Activated naive CD4-positive, alpha-beta T cell treated with anti-CD3 and anti-CD28 coated beads, Interleukin-2, amount 50 U/mL, for 72 hours (primary cell): Measurements from ENCODE around the gene ITM2C. TPM values are rescaled to one million over a fixed set of nuclear protein-coding genes. Genes with fewer than 3 reads are reported as not detected.

Source experiments
- ATAC-seq, 2 donors: fragments of 150-1000 bp; cut with Tn5 transposase; 2 replicates each; pipeline ENCODE4 v1.10.0; 2021; ENCODE audit warnings: mild to moderate bottlenecking in 2 of 2, moderate library complexity in 2 of 2
- DNase-seq, 2 donors: peaks; one replicate each; pipeline ENCODE4 v3.0.0; 2021 to 2022; ENCODE audit warnings: low spot score in 2 of 2
- H3K27ac Mint-ChIP-seq, 2 donors: one replicate each; pipeline ENCODE4 v1.8.0; 2022; ENCODE audit warnings: mild to moderate bottlenecking in 2 of 2, mixed read lengths in 2 of 2
- H3K36me3 Mint-ChIP-seq, 2 donors: one replicate each; pipeline ENCODE4 v1.8.0; 2022; ENCODE audit warnings: mixed read lengths in 2 of 2
- H3K9me3 Mint-ChIP-seq, 2 donors: one replicate each; pipeline ENCODE4 v1.8.0; 2022; ENCODE audit warnings: mixed read lengths in 2 of 2
- total RNA-seq, 2 donors: library from RNA; stranded (reverse); gene quantifications; one replicate each; pipeline ENCODE4 v1.2.3, GENCODE V29; 2022

Gene ITM2C
- total RNA-seq, 2 donors from 2014 or later: 18.4 to 90.2 TPM

DNA sequence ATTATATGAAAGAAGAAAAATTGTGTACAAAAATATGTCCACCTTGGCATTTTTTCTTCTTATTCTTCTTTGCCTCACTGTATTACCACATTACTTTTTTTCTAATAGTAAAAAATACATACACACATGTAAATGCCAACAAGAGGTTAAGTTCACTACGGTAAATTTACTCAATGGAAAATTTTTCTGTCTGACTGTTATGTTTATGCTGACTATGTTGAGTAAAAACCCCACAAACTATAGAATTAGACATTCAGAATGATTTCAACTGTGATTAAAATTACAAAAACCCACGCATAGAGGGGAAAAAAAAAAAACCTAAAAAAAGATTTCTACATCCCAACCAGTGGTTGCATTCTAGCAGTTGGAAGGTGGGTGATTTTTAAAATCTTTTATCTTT, 54.9 kb downstream of the ITM2C start:
- DNase-seq (no peak), ATAC-seq (peak in 1 of 2 donors; percentile 61)
- H3K9me3 Mint-ChIP-seq: no peaks in the 10 kb centered on the region
- H3K27ac Mint-ChIP-seq: peak overlapping the region; percentile 4 to 77
- H3K36me3 Mint-ChIP-seq: peaks cover 0 to 5% of the 10 kb centered on the region in 2 donors

DNA sequence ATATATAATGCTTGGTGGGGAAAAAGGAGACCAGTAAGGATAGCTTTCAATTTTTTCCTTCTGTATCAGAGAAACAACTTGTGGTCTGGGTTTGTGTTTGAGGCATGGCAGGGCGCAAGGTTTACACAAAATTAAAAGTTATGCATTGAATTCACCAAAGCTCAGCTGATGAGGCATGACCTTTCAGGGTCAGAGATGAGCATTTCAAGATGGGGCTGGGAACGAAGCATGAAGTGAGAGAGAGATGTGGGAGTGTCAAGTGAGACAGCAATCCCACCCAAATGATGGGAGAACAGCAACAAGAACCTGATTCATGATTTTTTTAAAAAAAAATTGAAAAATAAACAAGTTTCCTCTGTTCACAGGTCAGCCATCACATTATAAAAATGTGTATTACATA, 55.4 kb downstream of the ITM2C start:
- ATAC-seq: no peak
- DNase-seq: no peak
- peaks cover 0 to 5% of the 10 kb centered on the region in 2 donors for H3K36me3 Mint-ChIP-seq
- no peaks in the 10 kb centered on the region for H3K9me3 Mint-ChIP-seq
- H3K27ac Mint-ChIP-seq: peak overlapping the region; percentile 4 to 77

DNA sequence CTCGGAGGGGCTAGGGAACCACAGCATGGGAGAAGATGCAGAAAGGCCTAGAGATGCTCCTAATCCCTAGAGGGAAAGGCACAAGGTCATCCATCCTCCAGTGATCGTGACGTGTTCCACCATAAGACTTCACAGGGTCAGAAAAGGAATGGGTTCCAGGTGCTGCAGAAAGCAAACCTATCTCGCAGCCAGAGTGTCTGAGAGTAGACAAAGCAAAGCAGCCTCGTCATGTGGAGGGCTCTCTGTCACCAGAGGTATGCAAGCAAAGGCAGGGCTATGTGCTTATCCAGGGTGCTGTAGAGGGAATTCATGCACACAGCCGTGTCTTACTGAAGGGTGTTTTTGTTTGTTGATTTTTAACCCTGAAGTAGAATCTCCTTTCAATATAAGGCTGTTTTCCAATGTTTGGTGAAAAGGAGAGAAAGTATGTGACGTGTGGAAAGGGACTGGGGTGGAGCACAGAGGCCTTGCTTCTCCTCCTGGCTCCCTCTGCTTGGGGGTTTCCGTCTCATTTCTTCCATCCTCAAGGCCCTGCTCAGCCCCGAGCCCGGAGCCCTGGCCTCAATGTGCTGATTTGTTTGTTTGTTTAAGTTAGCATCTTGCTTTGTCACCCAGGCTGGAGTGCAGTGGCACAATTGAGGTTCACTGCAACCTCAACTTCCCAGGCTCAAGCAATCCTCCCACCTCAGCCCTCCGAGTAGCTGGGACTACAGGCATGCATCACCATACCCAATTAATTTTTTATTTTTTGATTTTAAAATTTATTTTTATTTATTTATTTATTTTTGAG, 57.3 kb downstream of the ITM2C start:
- peaks cover 0 to 6% of the 10 kb centered on the region in 2 donors for H3K36me3 Mint-ChIP-seq

DNA sequence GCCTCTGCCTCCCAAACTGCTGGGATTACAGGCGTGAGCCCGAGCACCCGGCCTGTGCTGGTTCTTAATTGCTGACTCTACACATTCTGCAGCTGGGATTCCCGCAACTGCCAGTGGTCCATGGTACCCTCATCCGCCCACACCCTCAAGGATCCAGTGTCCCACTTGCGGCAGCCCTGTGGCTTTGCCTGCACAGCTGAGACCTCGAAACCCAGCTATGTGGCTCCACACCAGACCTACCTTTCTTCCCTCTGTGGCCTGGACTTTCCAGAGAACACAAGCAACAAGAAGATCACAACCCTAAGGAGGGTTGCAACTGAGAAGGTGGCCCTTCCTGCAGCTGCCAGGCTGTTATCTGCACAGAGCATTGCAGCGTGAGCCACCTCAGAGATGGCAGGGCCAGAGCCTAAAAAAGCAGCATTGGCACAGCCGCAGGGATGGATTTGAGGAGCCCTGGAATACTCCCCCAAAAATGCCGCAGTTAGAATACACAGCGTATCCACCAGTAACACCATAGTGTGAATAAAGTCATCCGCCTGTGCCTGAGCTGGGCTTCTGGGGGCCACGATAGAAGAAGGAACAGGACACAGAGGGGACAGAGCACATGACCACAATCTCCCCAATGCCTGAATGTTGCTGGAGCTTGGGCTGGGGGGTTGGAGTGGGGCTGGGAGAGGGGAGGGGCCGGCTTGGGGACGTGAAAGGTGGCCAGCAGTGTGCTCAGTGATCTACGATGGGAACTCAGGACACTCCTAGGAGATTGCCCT, 58.4 kb downstream of the ITM2C start:
- DNase-seq (peak in 1 of 2 donors; percentile 54), ATAC-seq (no peak)
- Mint-ChIP-seq H3K27ac (no peak overlapping the region), H3K36me3 (peaks cover 0 to 10% of the 10 kb centered on the region in 2 donors), H3K9me3 (no peaks in the 10 kb centered on the region)

More for the DNA sequence above, 57.3 kb downstream of the ITM2C start:
- Mint-ChIP-seq H3K9me3 (no peaks in the 10 kb centered on the region), H3K27ac (no peak overlapping the region)
- DNase-seq (no peak), ATAC-seq (no peak)

DNA sequence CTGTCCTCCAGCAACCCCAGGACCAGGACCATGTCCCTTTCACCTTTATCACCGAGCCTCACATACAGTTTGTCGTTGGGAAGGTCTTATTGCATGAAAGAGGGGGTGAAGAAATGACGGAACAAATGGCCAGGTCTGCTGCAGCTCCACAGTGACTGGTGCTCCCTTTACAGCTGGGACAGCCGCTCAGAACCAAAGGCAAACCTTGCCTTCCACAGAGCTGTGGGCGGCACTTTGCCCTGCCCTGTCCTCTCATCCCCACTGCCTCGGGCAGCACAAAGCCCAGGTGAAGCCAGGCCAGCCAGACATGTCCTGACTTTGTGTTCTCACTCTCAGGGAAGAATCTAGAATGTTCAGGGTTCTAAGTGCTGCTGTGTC, 59.3 kb downstream of the ITM2C start:
- Mint-ChIP-seq H3K36me3 (peaks cover 0 to 10% of the 10 kb centered on the region in 2 donors), H3K27ac (peak overlapping the region; percentile 89 to 99), H3K9me3 (no peaks in the 10 kb centered on the region)
- ATAC-seq: no peak
- no peak for DNase-seq

DNA sequence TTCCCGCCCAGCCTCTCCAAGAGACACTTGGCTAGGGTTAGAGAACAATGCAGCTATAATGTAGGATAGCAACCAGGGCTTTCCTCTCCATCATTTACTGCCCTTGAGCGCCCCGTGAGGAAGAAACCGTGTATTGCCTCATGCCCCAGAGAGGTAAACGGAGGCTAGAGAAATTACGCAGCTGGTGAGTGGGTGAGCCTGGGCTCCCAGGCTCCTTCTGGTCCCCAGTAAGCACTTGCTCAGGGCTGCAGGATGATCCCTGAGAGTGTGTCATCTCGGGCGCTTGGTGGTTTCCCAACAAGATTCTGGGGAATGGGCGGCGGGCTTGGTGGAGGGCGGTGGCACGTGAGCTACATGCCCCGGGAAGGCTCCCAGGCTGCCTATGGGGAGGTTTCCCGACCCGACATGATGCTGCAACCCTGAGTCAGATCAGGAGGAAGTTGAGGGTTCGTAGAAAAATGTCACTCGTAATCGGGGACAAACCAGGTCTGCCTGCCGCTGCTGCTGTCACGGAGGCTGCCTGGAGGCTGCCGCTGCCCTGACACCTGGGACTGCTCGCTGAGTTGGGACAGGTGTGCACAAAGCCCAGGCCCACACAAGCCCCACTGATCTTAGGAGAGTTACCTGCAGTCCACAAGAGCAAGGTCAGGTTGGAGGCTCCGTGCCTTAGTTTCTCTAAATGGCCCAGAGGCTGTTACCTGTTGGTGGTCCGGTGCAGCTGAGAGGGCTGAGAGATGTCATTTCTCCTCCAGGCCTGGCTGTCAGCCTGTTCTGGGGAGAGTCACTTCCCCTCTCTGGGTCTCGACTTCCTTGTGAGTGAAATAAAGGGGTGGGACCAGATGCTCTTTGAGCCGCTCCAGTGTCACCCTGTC, 60.0 kb downstream of the ITM2C start, which contains the start of gene GPR55:
Gene GPR55, minus strand, starts transcription at position 773 of the 872 bp plus-strand sequence. CDS start 14,280 bp downstream, outside the sequence.
- DNase-seq: peak; percentile 61 to 92
- Mint-ChIP-seq H3K9me3 (no peaks in the 10 kb centered on the region), H3K36me3 (peaks cover 0 to 10% of the 10 kb centered on the region in 2 donors), H3K27ac (peak within 1 kb of the TSS; percentile 95 to 99)
- peak; percentile 65 to 73 for ATAC-seq

DNA sequence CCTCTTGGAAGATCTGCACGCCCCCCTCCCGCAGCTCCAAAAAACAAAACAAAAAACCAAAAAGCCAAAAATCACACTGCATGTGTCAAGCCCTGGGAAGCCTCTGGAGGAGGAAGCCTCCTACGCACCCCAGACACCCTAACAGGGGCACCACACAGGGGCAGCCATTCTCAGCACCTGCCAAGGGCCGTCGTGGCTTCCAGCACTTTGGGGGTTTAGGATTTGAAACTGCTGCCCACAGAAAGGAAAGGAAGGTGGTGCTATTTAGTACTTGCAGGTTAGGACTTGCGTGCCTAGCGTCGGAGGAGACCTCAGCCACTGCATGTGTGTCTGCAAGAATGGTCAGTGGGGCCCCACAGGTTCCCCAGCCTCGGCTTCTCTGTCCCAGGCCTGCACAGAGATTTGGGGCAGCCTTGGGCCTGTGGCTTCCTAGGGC, 60.7 kb downstream of the ITM2C start:
- H3K27ac Mint-ChIP-seq: peak overlapping the region; percentile 95 to 99
- peaks cover 0 to 10% of the 10 kb centered on the region in 2 donors for H3K36me3 Mint-ChIP-seq
- ATAC-seq (peak; percentile 11 to 24), DNase-seq (peak in 1 of 2 donors; percentile 67)
- no peaks in the 10 kb centered on the region for H3K9me3 Mint-ChIP-seq

DNA sequence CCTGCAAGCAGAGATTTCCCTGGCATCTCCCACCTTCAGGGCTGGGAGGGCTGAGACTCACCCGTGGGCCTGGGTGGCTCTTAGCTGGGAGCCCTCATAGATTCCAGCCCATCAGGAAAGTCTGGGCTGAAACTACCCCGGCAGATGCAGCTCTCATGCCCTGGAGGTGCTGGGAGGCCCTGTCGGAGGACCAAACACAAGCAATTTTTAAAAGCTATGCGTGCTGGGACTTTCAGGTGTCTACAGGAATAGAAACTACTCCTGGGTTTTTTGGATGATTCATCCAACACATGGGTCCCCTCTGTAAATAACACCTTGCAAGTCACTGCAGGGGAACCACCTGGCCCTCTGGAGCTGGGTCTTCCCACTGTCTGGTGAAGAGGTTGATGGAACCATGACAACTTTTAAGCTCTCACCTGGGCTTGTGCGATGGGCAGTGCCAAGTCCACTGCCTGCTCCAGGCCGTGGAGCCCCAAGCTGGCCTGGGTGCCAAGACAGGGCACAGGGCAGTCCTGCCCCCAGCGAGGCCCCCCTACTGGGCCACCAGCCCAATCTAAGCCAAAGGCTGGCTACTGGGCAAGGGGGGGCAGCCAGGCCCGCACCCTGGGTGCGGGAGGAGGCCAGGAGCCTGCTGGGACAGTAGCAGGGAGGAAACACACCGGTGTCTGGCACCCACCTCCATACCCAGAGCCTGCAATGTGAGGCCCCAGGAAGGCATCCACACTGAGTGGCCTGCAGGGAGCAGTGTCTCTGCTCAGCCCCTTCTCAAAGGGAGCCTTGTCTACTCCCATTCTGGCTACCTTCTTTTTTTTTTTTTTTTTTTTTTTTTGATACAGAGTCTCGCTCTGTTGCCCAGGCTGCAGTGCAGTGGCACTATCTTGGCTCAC, 61.4 kb downstream of the ITM2C start:
- Mint-ChIP-seq H3K27ac (peak overlapping the region in 1 of 2 donors; percentile 99), H3K36me3 (peaks cover 0 to 10% of the 10 kb centered on the region in 2 donors), H3K9me3 (no peaks in the 10 kb centered on the region)
- DNase-seq: peak; percentile 61 to 73
- ATAC-seq: peak; percentile 65 to 79

DNA sequence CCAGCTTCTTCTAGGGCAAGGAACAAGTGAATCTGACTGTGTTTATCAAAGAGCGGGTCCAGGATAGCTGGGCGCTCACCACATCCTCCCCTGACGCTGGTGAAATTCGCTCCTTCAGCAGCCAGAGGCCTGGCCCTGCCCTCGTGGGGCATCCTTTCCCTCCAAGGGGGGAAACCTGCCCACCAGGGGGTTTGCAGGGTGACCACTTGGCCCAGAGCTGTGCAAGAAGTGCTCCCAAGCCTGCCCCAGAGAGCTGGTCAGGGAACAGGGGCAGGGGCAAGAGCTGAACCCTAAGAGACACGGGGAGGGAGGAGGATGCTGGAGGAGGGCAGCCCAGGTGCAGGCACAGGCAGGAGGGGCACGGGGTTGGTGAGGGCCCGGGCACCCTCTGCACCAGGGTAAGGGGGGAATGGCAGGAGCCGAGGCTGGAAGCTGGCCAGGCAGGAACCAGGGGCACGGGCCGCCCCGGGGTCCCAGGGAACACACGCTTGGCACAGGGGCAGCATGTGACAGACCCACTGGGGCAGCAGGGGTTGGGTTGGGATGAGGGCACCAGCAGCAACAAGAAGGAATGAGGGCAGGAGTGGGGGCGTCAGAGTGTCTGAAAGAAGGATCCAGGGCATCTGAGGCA, 63.1 kb downstream of the ITM2C start:
- DNase-seq: peak in 1 of 2 donors; percentile 57
- H3K27ac Mint-ChIP-seq: peak overlapping the region in 1 of 2 donors; percentile 84
- no peaks in the 10 kb centered on the region for H3K9me3 Mint-ChIP-seq
- no peak for ATAC-seq
- H3K36me3 Mint-ChIP-seq: peaks cover 0 to 10% of the 10 kb centered on the region in 2 donors

Other genes starting within 250 kb of the ITM2C start
- gene CAB39, start 152.1 kb upstream of the ITM2C start, total RNA-seq: 100 to 1,000 TPM; 104 to 123 TPM
- gene GPR55, start 60.3 kb downstream of the ITM2C start, total RNA-seq: 10 to 100 TPM in 1 of 2 donors, 1 to 10 TPM in 1; 2.6 to 12.1 TPM
- gene SPATA3, start 131.2 kb downstream of the ITM2C start, total RNA-seq: 1 to 10 TPM in 1 of 2 donors, under 1 TPM in 1; 0.84 to 2.9 TPM
- gene C2orf72, start 172.6 kb downstream of the ITM2C start, total RNA-seq: 1 to 10 TPM in 1 of 2 donors, under 1 TPM in 1; 0.18 to 5.7 TPM
- 100 to 1,000 TPM in 1 of 2 donors, 10 to 100 TPM in 1; 99.7 to 105 TPM for gene PSMD1, start 191.9 kb downstream of the ITM2C start, total RNA-seq